COLO668 (cell line): ENCODE results near the gene ITPR1.

Source experiments
- DNase-seq: peaks from one replicate; lab custom pipeline; 2025; ENCODE audit not compliant: unreplicated experiment; lab: John Stamatoyannopoulos, UW

The ITPR1 gene

DNA sequence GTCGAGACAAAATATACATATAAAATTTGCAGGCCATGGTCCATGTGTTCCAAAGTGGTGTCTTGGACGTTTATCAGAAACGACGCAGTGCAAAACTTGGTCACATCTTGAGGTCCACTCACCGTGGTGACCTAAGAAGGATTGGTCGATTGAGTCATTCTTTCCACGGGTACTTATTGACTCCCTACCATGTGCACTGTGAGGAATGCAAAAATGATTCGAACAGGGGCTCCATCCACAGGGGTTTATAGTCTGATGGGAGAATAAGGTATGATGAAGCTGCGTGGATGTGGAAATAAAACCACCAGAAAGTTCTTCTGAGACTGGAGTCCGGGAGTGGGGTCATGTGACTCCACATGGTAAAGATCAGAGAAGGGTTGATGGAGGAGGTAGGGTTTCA, 185.2 kb downstream of the ITPR1 start:
- no peak for DNase-seq

DNA sequence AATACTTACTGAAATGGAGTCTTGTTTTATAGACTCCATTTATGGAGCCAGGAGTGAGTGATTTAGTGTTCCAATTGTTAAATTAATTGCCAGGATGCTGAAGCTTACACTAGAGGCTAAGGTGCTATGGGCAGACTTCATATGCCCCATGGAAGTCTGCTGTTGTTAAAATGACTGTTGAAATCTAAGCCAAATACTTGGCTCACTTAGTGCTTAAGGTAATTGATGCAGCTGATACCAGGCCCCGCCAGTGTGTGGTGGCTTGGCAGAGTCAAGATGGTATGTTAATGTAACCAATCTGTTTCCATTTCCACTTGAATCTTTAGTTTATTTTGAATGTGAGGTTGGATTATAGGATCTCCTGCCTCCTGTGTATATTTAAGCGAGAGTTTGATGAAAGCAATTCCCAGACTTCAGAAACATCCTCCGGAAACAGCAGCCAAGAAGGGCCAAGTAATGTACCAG, 187.1 kb downstream of the ITPR1 start:
- no peak for DNase-seq

DNA sequence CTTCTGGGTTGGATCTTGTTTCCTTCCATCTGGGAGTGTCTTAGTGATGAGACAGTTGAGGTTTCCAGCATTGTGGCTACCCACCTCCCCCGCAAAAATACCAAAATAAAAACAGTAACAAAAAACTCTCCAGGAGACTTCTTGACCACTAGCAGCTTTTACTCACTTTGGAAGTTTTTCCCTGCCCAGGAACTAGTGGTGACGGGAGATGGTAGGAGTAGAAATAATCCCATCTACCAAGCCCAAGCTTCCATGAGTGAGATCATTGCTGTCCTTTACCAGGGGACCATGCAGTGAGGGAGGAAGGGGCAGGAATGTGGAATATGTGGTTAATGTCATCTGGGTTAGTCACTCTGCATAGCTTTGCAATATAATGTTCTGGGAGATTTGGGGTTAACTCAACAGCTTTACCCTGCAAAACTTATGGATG, 187.7 kb downstream of the ITPR1 start:
- no peak for DNase-seq

GRCh38 chr3:4681301-4681700, 188.2 kb downstream of the ITPR1 start:
- DNase-seq: no peak

DNA sequence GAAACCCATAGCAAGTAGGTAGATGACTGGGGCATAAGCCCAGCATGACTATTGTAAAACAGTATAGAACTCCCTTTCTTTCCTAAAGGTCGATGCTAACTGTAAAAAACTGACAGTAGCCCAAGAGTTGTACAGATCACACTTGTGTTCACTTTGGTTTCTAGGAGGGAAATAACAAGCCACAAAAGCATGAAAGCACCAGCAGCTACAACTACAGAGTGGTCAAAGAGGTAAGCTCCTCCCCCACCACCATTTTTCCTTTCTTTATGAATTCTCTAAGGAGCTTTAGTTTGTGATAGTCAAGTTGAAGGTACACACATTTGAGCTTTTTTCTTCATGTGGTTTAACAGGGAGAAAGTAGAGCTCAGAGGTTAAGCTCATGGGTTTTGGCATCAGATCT, 191.0 kb downstream of the ITPR1 start:
- DNase-seq: no peak

- DNase-seq: no peak
Observed at GRCh38 chr3:4684976-4685375, 191.8 kb downstream of the ITPR1 start.

DNA sequence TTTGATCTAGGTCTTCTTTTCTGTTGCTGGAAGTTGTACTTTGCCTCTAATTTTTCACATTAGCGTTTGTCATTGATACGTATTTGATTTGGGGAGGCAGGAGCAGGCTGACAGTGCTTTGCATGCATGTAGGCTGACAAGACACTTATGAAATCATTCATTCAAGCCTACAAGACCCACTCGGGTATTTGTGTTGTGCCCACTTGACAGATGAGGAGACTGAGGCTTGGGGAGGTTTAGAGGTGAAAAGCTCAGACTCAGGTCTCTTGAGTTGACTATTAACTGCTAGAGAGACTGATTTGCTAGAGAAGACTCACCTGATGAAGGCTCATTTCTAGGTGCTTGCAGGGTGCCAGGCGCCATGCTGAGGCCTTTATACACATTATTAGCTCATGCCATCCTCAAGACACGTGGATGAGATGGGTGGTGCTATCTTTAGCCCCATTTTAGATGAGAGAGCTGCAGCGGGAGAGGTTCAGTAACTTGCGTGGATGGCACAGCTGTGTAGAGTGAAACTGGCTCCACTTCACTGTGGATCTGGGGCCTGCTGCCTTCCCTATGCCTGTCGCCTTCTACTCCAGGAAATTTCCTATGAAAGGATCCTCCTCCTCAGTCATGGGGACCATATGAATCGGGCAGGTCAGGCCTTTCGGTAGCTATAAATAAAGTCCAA, 192.7 kb downstream of the ITPR1 start:
- no peak for DNase-seq

DNA sequence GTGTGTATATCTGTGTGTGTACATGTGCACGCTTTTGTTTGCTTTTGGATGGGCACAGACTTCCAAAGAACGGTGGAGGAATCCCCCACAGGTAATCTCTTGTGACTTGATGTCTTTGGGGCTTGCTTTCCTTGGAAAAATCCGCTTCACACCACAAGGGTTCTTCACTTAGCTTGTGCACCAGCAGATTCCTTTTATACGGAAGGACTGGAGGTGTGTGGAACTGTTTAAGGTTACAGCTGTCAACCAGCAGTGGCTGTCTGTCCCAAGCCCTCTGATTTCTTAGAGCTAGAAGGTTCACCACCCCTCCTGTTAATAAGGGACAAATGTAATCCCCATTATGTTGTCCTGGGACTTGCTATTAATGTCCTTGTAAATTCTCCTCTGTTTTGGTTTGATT, 193.5 kb downstream of the ITPR1 start:
- no peak for DNase-seq

DNA sequence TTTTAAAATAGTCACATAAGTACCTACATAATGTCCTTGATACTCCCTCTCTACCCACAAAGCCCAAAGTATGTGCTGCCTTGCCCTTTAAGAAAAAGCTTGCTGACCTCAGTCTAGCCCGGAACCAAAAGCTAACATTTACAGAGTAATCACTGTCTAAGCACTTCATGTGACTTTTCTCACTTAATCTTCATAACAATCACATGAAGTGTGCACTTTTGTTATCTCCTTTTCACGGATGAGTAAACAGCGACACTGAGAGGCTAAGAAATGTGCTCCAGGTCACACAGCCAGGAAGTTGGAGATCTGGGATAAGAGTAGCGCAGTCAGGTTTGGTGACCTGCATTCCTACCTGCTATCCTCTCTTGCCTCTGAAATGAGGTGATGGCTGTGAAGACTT, 194.0 kb downstream of the ITPR1 start:
- DNase-seq: peak; percentile 4

DNA sequence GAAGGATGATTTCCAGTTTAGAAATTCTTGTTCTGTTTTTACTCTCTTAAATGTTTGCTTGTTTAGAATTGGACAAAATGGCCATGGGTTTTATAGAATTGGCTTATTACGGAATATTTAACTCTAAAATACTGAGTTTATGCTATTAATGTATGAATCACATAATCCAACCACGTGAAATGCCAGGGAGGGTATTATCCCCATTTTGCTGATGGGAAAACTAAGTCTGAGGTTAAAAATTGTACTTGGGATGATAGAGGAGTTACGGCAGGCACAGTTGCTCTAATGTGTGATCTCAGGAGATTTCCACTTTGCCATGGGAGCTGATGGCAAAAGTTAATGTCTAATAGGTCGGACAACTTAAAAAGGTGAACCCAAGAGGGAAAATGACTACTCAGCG, 194.4 kb downstream of the ITPR1 start:
- no peak for DNase-seq

GRCh38 chr3:4688411-4688810, 195.3 kb downstream of the ITPR1 start:
- no peak for DNase-seq

- no peak for DNase-seq
Observed at GRCh38 chr3:4689021-4689420, 195.9 kb downstream of the ITPR1 start.

GRCh38 chr3:4690277-4690676, 197.1 kb downstream of the ITPR1 start:
- no peak for DNase-seq

GRCh38 chr3:4693620-4694019, 200.5 kb downstream of the ITPR1 start:
- no peak for DNase-seq

DNA sequence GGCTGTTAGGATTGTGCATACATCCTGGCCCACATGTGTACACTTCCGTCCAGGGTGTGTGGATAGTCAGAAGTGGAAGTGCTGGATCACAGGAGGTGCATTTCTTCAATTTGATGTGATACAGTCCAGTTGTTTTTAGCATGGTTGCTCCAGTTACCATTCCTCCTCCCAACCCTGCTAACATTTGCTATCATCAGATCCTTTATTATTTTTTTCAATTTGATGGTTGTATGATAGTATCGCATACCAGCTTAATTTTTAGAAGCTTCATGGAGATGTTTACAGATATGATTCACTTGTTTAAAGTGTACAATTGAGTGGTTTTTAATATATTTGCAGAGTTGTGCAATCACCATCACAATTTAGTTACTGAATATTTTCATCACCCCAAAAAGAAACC, 202.7 kb downstream of the ITPR1 start:
- peak; percentile 3 for DNase-seq

DNA sequence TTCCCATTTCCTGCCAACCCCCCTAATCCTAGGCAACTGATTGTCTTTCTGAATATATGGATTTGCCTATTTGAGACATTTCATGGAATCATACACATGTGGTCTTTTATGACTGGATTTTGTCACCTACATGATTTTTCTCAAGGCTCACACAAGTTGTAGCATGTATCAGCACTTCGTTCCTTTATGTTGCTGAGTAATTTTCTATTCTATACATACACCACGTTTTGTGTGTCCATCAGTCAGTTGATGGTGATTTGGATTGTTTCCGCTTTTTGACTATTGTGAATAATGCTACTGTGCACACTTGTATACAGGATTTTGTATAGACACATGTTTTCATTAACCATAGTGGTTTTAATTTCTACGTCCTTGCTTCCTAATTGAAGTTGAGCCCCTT, 203.1 kb downstream of the ITPR1 start:
- DNase-seq: no peak

GRCh38 chr3:4698125-4698821, 205.1 kb downstream of the ITPR1 start:
- no peak for DNase-seq

GRCh38 chr3:4703054-4703480, 209.9 kb downstream of the ITPR1 start:
- DNase-seq: no peak

DNA sequence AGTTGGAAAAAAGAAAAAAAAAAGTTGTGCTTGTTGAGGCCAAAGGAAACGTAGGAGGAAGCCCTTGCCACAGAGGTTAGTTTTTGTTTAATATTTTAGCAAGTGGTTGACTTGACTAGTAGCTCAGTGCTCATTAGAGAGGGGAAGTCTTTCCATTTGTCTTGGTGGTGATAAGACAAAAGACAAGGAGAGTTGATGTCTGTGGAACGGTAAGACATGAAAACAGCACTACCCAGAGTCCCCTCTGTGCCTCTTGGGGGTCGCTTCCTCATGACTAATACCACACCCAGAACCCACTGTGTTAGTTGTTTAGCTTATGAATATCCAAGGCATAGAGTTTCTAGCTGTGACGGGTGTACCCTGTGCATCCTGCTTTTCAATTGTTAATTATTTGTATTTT, 211.4 kb downstream of the ITPR1 start:
- no peak for DNase-seq

DNA sequence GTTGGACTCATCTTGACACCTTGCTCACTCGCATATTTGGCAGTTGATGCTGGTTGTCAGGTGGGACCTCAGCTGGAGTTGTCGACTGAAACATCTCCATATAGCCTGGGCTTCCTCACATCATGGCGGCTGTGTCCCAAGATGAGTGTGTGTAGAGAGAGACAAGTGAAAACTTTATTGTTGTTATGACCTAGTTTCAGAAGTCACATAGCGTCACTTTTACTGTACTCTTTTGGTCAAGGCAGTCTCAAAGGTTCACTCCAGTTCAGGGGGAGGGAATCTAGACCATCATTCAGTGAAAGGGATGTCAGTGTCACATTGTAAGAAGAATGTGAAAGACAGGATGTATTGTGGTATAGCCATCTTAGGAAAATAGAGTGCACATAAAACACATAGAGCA, 214.2 kb downstream of the ITPR1 start:
- DNase-seq: no peak

DNA sequence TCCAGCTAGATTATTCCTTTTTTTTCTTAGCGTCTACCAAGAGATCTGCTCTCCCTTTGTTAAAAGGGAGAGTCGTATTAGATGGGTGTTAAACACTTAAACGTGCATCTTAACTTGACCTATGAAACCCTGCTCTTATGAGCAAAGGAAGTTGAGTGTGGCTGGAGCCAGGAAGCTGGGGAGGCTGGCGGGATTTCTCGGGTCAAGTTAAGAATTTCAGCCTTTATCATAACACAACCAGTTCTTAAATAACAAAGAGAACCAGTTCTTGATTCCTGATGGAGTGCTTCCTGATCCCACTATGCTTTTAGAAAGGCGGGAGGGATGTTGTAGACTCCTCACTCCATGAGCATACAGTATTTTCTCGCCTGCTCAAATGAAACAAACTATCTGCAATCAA, 215.1 kb downstream of the ITPR1 start:
- no peak for DNase-seq

DNA sequence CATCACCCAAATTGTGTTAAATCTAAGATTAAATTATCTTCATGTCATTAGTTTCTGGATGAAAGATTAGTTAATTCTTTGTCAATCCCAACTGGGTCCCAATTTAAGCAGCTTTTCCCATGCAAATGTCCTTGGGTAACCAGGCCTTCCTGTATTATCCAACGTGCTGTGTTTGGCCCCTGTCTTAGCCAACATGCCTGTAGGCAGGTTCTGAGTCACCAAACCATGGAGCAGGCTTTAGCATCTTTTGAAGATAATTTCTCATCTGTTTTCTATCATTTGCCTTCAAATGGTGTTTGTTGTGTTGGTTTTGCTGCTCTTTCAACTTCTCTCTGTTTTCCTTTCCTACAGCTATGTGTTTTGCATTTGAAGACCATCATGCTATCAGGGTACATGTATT, 216.2 kb downstream of the ITPR1 start:
- no peak for DNase-seq

GRCh38 chr3:4710191-4710590, 217.0 kb downstream of the ITPR1 start:
- DNase-seq: no peak
